Keratinocyte (primary cell): ENCODE measurements around the gene SH2D1B.

Experiments
- CTCF ChIP-seq, 3 experiments: IDR thresholded peaks in 1 of 3; conservative IDR thresholded peaks in 1 of 3; optimal IDR thresholded peaks in 1 of 3; 2 replicates in 2 of 3; 3 replicates in 1 of 3; pipeline versions ENCODE3 to v1.5.1; 2011; ENCODE audit warnings: low read length in 3 of 3, mild to moderate bottlenecking in 3 of 3, moderate library complexity in 2 of 3, control low read depth in 1 of 3, inconsistent platforms in 1 of 3; ENCODE audit not compliant: insufficient read depth in 2 of 3; ENCODE audit errors: extremely low read depth in 1 of 3
- EZH2 ChIP-seq: IDR thresholded peaks from one replicate; pipeline ENCODE4 v1.6.1; 2012; ENCODE audit warnings: inconsistent platforms, mild to moderate bottlenecking, low read length, moderate library complexity

- TF ChIP-seq EZH2: no peak
- TF ChIP-seq CTCF (optimal IDR thresholded peaks at IDR 0.05 in 1 of 3, IDR thresholded peaks at IDR 0.05 in 1 of 3, conservative IDR thresholded peaks at IDR 0.05 in 1 of 3; ENCODE audit: extremely low read depth in 1 of 3, insufficient read depth in 2 of 3, low read length in 3 of 3): no peak
Observed at GRCh38 chr1:162359523-162360236, 52.3 kb downstream of the SH2D1B start.
